Liver (tissue), 9 donors: ENCODE results near the gene LAMA2. TPM values are rescaled to one million over a fixed set of nuclear protein-coding genes. Genes with fewer than 3 reads are reported as not detected.

Source experiments
- DNase-seq: peaks from one replicate; pipeline ENCODE4 v3.0.0-alpha.2; 2017; ENCODE audit warnings: low spot score
- H3K27ac ChIP-seq, 2 donors: one replicate each; pipeline ENCODE4 v1.7.0; 2013; ENCODE audit warnings: inconsistent platforms in 2 of 2, low read length in 2 of 2, control low read depth in 1 of 2, low read depth in 1 of 2, mild to moderate bottlenecking in 1 of 2
- H3K27me3 ChIP-seq, 4 donors: one replicate each; pipeline versions ENCODE4 v1.6.1 to v1.7.0; 2013; ENCODE audit warnings: low read length in 3 of 4, inconsistent platforms in 1 of 4, mild to moderate bottlenecking in 1 of 4, moderate library complexity in 1 of 4; ENCODE audit not compliant: control insufficient read depth in 4 of 4, insufficient read depth in 4 of 4
- H3K36me3 ChIP-seq, 4 donors: one replicate each; pipeline versions ENCODE4 v1.6.1 to v1.7.0; 2013; ENCODE audit warnings: low read length in 3 of 4, mild to moderate bottlenecking in 3 of 4, low read depth in 1 of 4, moderate library complexity in 1 of 4; ENCODE audit not compliant: control insufficient read depth in 4 of 4, insufficient read depth in 3 of 4
- H3K4me1 ChIP-seq, 4 donors: one replicate each; pipeline versions ENCODE4 v1.6.1 to v1.7.0; 2013; ENCODE audit warnings: low read length in 3 of 4, mild to moderate bottlenecking in 3 of 4, moderate library complexity in 1 of 4; ENCODE audit not compliant: control insufficient read depth in 4 of 4, insufficient read depth in 4 of 4
- H3K4me3 ChIP-seq, 3 donors: one replicate each; pipeline versions ENCODE4 v1.6.1 to v1.7.0; 2013; ENCODE audit warnings: low read length in 3 of 3, control low read depth in 1 of 3, low read depth in 1 of 3, mild to moderate bottlenecking in 1 of 3
- H3K9ac ChIP-seq, 2 donors: one replicate each; pipeline ENCODE4 v1.7.0; 2013; ENCODE audit warnings: low read length in 2 of 2, mild to moderate bottlenecking in 2 of 2, moderate library complexity in 2 of 2, control low read depth in 1 of 2, low read depth in 1 of 2
- H3K9me3 ChIP-seq, 4 donors: one replicate each; pipeline versions ENCODE4 v1.6.1 to v1.7.0; 2013; ENCODE audit warnings: low read length in 3 of 4; ENCODE audit not compliant: control insufficient read depth in 4 of 4
- CTCF ChIP-seq: fragments of 150-350 bp; IDR thresholded peaks from 2 replicates; pipeline ENCODE4 v1.5.1; 2017; ENCODE audit warnings: improper control_type of control experiment, low read depth, low read length; ENCODE audit not compliant: missing input control
- EGR1 ChIP-seq, 2 donors: IDR thresholded peaks; 2 replicates each; pipeline ENCODE4 v1.6.1; 2016 to 2018; ENCODE audit warnings: antibody characterized with exemption in 2 of 2, low read depth in 2 of 2
- FOXA1 ChIP-seq: IDR thresholded peaks from 2 replicates; pipeline ENCODE4 v1.6.1; 2016; ENCODE audit warnings: antibody characterized with exemption
- FOXA2 ChIP-seq: IDR thresholded peaks from 2 replicates; pipeline ENCODE4 v1.6.1; 2016; ENCODE audit warnings: antibody characterized with exemption
- GABPA ChIP-seq, 2 donors: IDR thresholded peaks in 1 of 2; conservative IDR thresholded peaks in 1 of 2; 2 replicates each; pipeline ENCODE4 v1.6.1; 2016; ENCODE audit warnings: antibody characterized with exemption in 2 of 2, mild to moderate bottlenecking in 1 of 2, moderate library complexity in 1 of 2
- HNF4A ChIP-seq, 2 donors: conservative IDR thresholded peaks; 2 replicates each; pipeline ENCODE4 v1.6.1; 2016; ENCODE audit warnings: antibody characterized with exemption in 2 of 2, mild to moderate bottlenecking in 2 of 2
- HNF4G ChIP-seq: IDR thresholded peaks from 2 replicates; pipeline ENCODE4 v1.6.1; 2016; ENCODE audit warnings: antibody characterized with exemption
- JUND ChIP-seq, 2 donors: IDR thresholded peaks; 2 replicates each; pipeline ENCODE4 v1.6.1; 2016; ENCODE audit warnings: antibody characterized with exemption in 2 of 2
- NR2F2 ChIP-seq: IDR thresholded peaks from 2 replicates; pipeline ENCODE4 v1.6.1; 2016; ENCODE audit warnings: antibody characterized with exemption
- RAD21 ChIP-seq, 2 donors: IDR thresholded peaks; 2 replicates each; pipeline ENCODE4 v1.6.1; 2016; ENCODE audit warnings: antibody characterized with exemption in 2 of 2, mild to moderate bottlenecking in 2 of 2
- REST ChIP-seq: IDR thresholded peaks from 2 replicates; pipeline ENCODE4 v1.6.1; 2016; ENCODE audit warnings: antibody characterized with exemption, mild to moderate bottlenecking
- RXRA ChIP-seq, 2 donors: IDR thresholded peaks; 2 replicates each; pipeline ENCODE4 v1.6.1; 2017 to 2018; ENCODE audit warnings: antibody characterized with exemption in 2 of 2, mild to moderate bottlenecking in 1 of 2
- SP1 ChIP-seq: IDR thresholded peaks from 2 replicates; pipeline ENCODE4 v1.6.1; 2018; ENCODE audit warnings: antibody characterized with exemption, mild to moderate bottlenecking
- TAF1 ChIP-seq: conservative IDR thresholded peaks from 2 replicates; pipeline ENCODE4 v1.6.1; 2016; ENCODE audit warnings: antibody characterized with exemption, mild to moderate bottlenecking
- YY1 ChIP-seq: IDR thresholded peaks from 2 replicates; pipeline ENCODE4 v1.6.1; 2016; ENCODE audit warnings: antibody characterized with exemption, mild to moderate bottlenecking
- ZBTB33 ChIP-seq: IDR thresholded peaks from 2 replicates; pipeline ENCODE4 v1.6.1; 2016; ENCODE audit warnings: antibody characterized with exemption
- whole genome bisulfite sequencing: extraction: QIAGEN DNeasy Blood & Tissue Kit; methylation state at CpG from one replicate; pipeline ENCODE4 v1.1.7; 2013; 5-methylcytosine and 5-hydroxymethylcytosine counted together
- polyA plus RNA-seq, 2 donors: library from polyadenylated mRNA; stranded (reverse) in 1 of 2; unstranded in 1 of 2; fragments of 200-250 nt in 1 of 2; fragments of >200 nt in 1 of 2; fragmentation: Nextera tagmentation in 1 of 2; extraction: Ambion mirVana in 1 of 2; gene quantifications; one replicate each; pipeline versions ENCODE4 v1.2.1 to v1.2.3, GENCODE V29; 2013 to 2015
- total RNA-seq, 2 donors: library from RNA; depleted of rRNA; stranded (reverse); fragments of >200 nt; gene quantifications; one replicate each; pipeline ENCODE4 v1.2.3, GENCODE V29; 2014
- TF ChIP-seq, protein P1 (sequence below): IDR thresholded peaks from 2 replicates; pipeline ENCODE4 v1.6.1; 2016; ENCODE audit warnings: antibody characterized with exemption
- TF ChIP-seq, protein P2 (sequence below): IDR thresholded peaks from 2 replicates; pipeline ENCODE4 v1.6.1; 2016; ENCODE audit warnings: antibody characterized with exemption
- donor health status: healthy.
- donor health status: healthy.
- donor health status: healthy.
- donor health status: healthy.
- donor health status: healthy.

Gene LAMA2
- total and polyA plus RNA-seq, 4 donors = 1.3 to 17.0 (median 3.0) TPM

- no peak overlapping the region for H3K27ac ChIP-seq
- H3K36me3 ChIP-seq = peaks cover 0 to 1% (median 0%) of the 10 kb centered on the region in 4 donors
- peaks cover 0 to 4% (median 0%) of the 10 kb centered on the region in 4 donors for H3K4me1 ChIP-seq
- no peak overlapping the region for H3K4me3 ChIP-seq
- H3K9ac ChIP-seq = no peak overlapping the region
- no peaks in the 10 kb centered on the region for H3K9me3 ChIP-seq
- no peak for DNase-seq
- WGBS = 81% methylated on average over 1 of the region's 1 CpG
- no peak for TF ChIP-seq FOXA1
- TF ChIP-seq, protein P1, sequence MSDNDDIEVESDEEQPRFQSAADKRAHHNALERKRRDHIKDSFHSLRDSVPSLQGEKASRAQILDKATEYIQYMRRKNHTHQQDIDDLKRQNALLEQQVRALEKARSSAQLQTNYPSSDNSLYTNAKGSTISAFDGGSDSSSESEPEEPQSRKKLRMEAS = no peak
- TF ChIP-seq NR2F2 = no peak
- TF ChIP-seq RXRA (IDR thresholded peaks at IDR 0.05) = no peak
- TF ChIP-seq CTCF = no peak
- no peak for TF ChIP-seq HNF4G
- no peak for TF ChIP-seq FOXA2
- no peak for TF ChIP-seq TAF1
- no peak for TF ChIP-seq YY1
- TF ChIP-seq ZBTB33 = no peak
- no peak for TF ChIP-seq RAD21 (IDR thresholded peaks at IDR 0.05)
- no peak for TF ChIP-seq REST
- no peak for TF ChIP-seq HNF4A (conservative IDR thresholded peaks at IDR 0.05)
- no peak for TF ChIP-seq JUND (IDR thresholded peaks at IDR 0.05)
- no peak for TF ChIP-seq SP1
- TF ChIP-seq EGR1 (IDR thresholded peaks at IDR 0.05; ENCODE audit: low read depth in 2 of 2) = no peak
- TF ChIP-seq, protein P2, sequence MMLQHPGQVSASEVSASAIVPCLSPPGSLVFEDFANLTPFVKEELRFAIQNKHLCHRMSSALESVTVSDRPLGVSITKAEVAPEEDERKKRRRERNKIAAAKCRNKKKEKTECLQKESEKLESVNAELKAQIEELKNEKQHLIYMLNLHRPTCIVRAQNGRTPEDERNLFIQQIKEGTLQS = no peak
- TF ChIP-seq GABPA (IDR thresholded peaks at IDR 0.05 in 1 of 2, conservative IDR thresholded peaks at IDR 0.05 in 1 of 2) = no peak
- H3K27me3 ChIP-seq = no peaks in the 10 kb centered on the region
Measured at GRCh38 chr6:129507846-129508245, 624.9 kb downstream of the LAMA2 start.
